Peyer's patch (tissue), 4 donors: ENCODE results near the gene CSNK1G3.
"Not testable (repeated sequence)": the region's sequence is repeated elsewhere in the genome, so short reads cannot be mapped to it uniquely, and the experiment has no call there.

Experiments used
- CTCF ChIP-seq, 6 experiments: fragments of 450-650 bp in 4 of 6; fragments of 200-600 bp in 2 of 6; sonication (generic) in 1 of 6; IDR thresholded peaks; one replicate each; pipeline ENCODE4 v1.5.1; 2017 to 2019; ENCODE audit warnings: antibody characterized with exemption in 6 of 6, mild to moderate bottlenecking in 3 of 6, moderate library complexity in 1 of 6
- POLR2A ChIP-seq, 2 donors: fragments of 450-650 bp; IDR thresholded peaks; one replicate each; pipeline ENCODE4 v1.5.1; 2017; ENCODE audit warnings: antibody characterized with exemption in 2 of 2, mild to moderate bottlenecking in 2 of 2, moderate library complexity in 2 of 2

- not testable (repeated sequence) for TF ChIP-seq POLR2A, CTCF (IDR thresholded peaks at IDR 0.05)
Measured at GRCh38 chr5:123637028-123637427, 125.1 kb downstream of the CSNK1G3 start.
